GM19099 (cell line): Measurements from ENCODE around the gene PIEZO2.

Source experiments
- POLR2A ChIP-seq: IDR thresholded peaks from 3 replicates; pipeline ENCODE4 v1.6.1; 2011; ENCODE audit warnings: low read depth; ENCODE audit not compliant: insufficient read length; ENCODE audit errors: extremely low read depth

Gene PIEZO2

GRCh38 chr18:10718809-10719208 is 430.6 kb downstream of the PIEZO2 start:
- TF ChIP-seq POLR2A, result no peak

- TF ChIP-seq POLR2A, result no peak
These were observed 433.6 kb downstream of the PIEZO2 start for GRCh38 chr18:10715791-10716190.

GRCh38 chr18:10713409-10713808 is 436.0 kb downstream of the PIEZO2 start:
- TF ChIP-seq POLR2A, result no peak

DNA sequence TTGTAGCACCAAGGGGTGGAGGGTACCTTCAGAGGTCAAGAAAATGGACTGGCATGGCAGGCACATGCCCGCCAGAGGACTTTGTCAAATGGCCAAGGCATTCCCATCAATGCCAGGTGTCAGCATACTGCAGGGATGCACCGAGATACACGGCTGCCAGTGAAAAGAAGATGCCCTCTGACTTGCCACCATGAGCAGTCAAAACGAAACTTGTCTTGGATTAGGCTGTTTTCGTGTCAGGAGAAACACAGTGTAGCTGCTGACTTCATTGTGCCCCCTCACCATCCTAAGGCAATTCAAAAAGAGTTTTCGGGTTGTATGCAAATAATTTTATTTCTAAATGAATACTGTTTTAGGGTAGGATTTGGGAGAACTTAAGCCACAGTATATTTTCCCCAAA is 442.1 kb downstream of the PIEZO2 start:
- no peak for TF ChIP-seq POLR2A

DNA sequence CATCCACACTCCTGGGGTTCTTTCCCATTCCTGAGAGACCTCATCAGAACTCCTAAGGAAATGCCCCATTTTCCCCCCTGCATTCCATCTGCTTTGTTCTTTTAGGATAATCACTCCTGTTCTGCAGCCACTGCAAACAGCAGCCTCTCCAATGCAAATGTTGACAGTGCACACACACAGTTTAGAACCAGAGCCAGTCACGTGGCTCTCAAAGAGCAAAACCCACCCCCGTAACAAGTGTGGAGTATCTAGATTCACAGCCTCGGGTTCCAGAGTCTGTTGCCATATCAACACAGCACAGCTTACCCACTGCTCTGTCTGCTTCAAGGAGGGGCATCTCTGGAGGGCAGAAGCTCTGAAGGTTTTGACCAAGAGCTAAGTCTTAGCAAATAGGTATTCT is 443.6 kb downstream of the PIEZO2 start:
- no peak for TF ChIP-seq POLR2A

DNA sequence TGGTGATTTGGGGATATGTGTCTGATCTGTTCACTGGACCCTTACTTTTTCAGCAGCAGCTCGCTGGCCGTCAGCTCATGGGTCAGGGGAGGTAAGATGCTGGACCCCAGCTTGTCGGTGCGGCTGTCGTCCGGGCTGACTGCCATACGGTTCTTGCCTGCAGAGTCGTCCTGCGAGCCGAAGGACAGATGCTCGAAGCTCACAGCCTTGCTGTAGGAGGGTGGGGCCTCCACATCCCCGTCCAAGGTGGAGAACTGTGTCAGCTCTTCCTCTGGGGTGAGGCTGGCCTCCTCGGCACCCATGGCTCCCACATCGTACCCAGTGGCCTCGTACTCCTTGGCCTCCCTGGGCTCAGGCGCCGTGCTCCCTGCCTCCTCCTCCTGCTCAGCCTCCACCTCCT is 444.1 kb downstream of the PIEZO2 start:
- TF ChIP-seq POLR2A, result no peak

DNA sequence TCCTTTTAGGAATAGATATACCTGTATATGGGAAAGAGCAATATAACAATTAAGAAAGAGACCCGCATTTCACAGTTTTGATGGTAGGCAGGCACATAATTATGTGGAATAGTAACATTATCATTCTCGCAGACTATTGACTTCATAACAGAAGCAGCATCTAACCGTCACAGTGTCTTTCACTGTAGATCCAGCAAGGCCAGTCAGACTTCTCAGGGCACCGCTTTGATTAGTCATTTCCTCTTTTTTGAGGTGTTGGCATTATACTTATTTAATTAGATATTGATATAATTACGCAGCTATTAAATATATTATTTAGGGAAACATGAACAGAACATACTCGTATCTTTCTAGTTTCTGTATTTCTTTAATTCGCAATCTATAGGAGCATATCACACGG is 447.2 kb downstream of the PIEZO2 start:
- no peak for TF ChIP-seq POLR2A

DNA sequence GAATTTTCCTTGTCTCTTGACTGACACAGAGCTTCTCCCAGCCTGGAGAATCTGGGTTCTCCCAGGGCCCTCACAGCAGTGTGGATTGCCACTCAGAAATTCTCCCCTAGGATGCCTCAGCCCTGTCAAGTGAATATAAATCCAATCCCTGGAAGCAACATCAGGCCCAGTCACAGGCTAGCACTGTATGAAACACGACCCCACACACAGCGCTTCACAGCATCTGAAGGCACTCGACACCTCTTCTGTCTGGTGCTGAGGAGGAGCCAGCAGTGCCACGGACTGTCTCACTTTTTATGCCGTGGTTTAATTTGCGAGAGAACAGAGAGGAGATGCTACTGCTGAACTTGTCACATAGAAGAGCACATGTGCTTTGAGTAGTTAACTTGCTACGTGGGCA is 459.0 kb downstream of the PIEZO2 start:
- no peak for TF ChIP-seq POLR2A

DNA sequence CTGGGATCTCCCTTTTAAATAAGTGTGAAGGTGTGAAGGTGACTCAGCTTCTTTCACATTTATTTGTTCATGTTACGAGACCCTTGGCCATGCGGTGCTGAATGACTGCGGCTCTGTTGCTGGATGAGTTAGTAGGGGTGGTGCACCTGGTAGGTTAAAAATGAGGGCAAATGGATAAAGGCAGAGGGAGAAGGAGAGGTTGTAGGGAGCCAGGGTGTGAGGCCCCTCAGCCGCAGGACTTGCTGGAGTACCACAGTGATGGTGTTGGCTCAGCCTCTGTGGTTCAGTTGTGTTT is 459.4 kb downstream of the PIEZO2 start:
- no peak for TF ChIP-seq POLR2A

DNA sequence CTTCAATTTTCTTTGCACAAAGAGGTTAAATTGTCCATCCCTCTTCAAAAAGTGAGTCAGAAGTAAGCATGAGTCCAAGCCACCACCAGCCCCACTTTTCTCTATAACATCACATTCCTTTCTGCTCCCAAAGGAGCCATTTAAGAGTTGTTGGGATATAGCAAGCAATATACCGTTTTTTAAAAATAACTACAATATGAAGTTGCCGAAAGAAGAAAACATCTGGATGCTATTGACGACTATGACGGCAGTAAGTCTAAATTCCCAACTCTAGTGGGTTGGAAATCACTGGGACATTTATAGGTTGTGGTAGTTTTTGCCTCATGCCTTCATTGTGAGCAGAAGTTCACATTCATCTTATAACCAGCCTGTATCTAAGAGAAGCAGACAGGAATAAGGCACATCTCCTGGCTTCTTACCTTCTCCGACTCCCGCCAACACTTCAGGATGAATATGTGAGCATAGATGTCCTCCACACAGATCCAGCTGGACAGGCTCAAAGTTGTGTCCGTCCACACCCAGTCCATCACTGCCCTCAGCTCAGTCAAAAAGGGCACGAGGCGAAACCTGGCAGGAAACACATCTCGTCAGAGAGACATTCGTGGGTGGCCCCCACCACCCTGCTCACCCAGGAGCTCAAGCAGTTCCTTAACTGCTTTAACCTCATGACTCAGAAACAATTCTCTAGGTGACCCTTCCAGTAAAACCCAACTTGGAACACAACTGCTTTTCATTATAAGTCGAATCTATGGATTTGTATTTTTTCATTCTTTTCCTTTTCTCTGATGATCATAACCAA is 459.9 kb downstream of the PIEZO2 start:
- TF ChIP-seq POLR2A, result no peak

- TF ChIP-seq POLR2A, result no peak
These were observed 460.6 kb downstream of the PIEZO2 start for GRCh38 chr18:10688766-10689165.

GRCh38 chr18:10687161-10687925 is 462.0 kb downstream of the PIEZO2 start:
- TF ChIP-seq POLR2A, result no peak

GRCh38 chr18:10686308-10686707 is 463.1 kb downstream of the PIEZO2 start:
- no peak for TF ChIP-seq POLR2A

GRCh38 chr18:10685484-10685883 is 463.9 kb downstream of the PIEZO2 start:
- TF ChIP-seq POLR2A, result no peak

DNA sequence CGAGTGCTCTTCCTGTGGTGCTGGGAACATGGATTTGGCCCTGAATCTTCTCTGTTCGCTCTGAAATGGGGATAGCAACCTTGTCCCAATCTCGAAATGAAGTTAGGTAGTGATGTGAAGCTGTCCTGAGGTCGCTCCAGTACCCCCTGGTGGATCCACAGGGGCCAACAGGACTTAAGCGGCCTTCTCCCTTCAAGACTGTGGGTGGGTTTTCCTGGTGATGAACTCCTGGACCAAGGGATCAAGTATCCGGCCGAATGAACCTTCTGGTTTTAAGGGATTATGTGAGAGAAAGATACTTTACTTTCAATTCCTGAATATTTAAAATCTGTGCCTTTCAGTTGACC is 467.0 kb downstream of the PIEZO2 start:
- TF ChIP-seq POLR2A, result no peak

- no peak for TF ChIP-seq POLR2A
These were observed 467.6 kb downstream of the PIEZO2 start for GRCh38 chr18:10681581-10682367.
